DOHH2 (cell line): ENCODE data around the gene FAM149A.

Experiments used
- H3F3A ChIP-seq: fragments of 200-600 bp; sonication (generic), shearing (Covaris generic); 2 replicates; pipeline ENCODE4 v1.6.0; 2016; ENCODE audit warnings: antibody characterized with exemption, mild to moderate bottlenecking; ENCODE audit not compliant: control insufficient read depth, insufficient read depth
- H3K27ac ChIP-seq: fragments of 200-600 bp; sonication (generic); 2 replicates; pipeline ENCODE4 v1.5.1; 2014; ENCODE audit warnings: low read depth, mild to moderate bottlenecking, low read length, moderate library complexity
- H3K27me3 ChIP-seq: fragments of 200-600 bp; sonication (generic); 2 replicates; pipeline ENCODE4 v1.6.1; 2014; ENCODE audit warnings: mild to moderate bottlenecking, low read length, mixed read lengths; ENCODE audit not compliant: control insufficient read depth
- H3K36me3 ChIP-seq: fragments of 200-600 bp; sonication (generic); 2 replicates; pipeline ENCODE4 v1.6.1; 2014; ENCODE audit warnings: mild to moderate bottlenecking, low read length, moderate library complexity, mixed read lengths; ENCODE audit not compliant: control insufficient read depth
- H3K4me1 ChIP-seq: fragments of 200-600 bp; sonication (generic); 2 replicates; pipeline ENCODE4 v1.6.1; 2014; ENCODE audit warnings: mild to moderate bottlenecking, low read length, mixed read lengths; ENCODE audit not compliant: control insufficient read depth
- H3K4me2 ChIP-seq: fragments of 200-600 bp; sonication (generic); 2 replicates; pipeline ENCODE4 v1.6.0; 2014; ENCODE audit warnings: mild to moderate bottlenecking, low read length, moderate library complexity
- H3K4me3 ChIP-seq: fragments of 200-600 bp; sonication (generic); 2 replicates; pipeline ENCODE4 v1.5.1; 2014; ENCODE audit warnings: mild to moderate bottlenecking, low read length, mixed read lengths
- H3K79me2 ChIP-seq: fragments of 200-600 bp; sonication (generic); 2 replicates; pipeline ENCODE4 v1.6.1; 2014; ENCODE audit warnings: mild to moderate bottlenecking, low read length, mixed read lengths; ENCODE audit not compliant: control insufficient read depth
- H3K9me2 ChIP-seq: fragments of 200-600 bp; sonication (generic); replicated peaks from 2 replicates; pipeline ENCODE4 v1.6.1; 2014; ENCODE audit warnings: mild to moderate bottlenecking, low read length, mixed read lengths; ENCODE audit not compliant: control insufficient read depth
- H3K9me3 ChIP-seq: fragments of 200-600 bp; sonication (generic); 2 replicates; pipeline ENCODE4 v1.6.1; 2014; ENCODE audit warnings: antibody characterized with exemption, low read length, mixed read lengths; ENCODE audit not compliant: control insufficient read depth, insufficient read depth
- H4K20me1 ChIP-seq: fragments of 200-600 bp; sonication (generic); 2 replicates; pipeline ENCODE4 v1.6.0; 2014; ENCODE audit warnings: low read depth, mild to moderate bottlenecking, antibody characterized with exemption, low read length, moderate library complexity; ENCODE audit not compliant: control insufficient read depth, insufficient read depth
- EZH2phosphoT487 ChIP-seq: fragments of 200-600 bp; sonication (generic); IDR thresholded peaks from 2 replicates; pipeline ENCODE4 v1.6.1; 2017; ENCODE audit warnings: borderline replicate concordance, mild to moderate bottlenecking, antibody characterized with exemption, low read length, moderate library complexity, mixed read lengths
- TF ChIP-seq, protein P1 (sequence below): fragments of 200-600 bp; sonication (generic); IDR thresholded peaks from one replicate; pipeline ENCODE4 v1.5.1; 2014; ENCODE audit warnings: antibody characterized with exemption, mild to moderate bottlenecking, low read depth, low read length; ENCODE audit not compliant: poor library complexity, severe bottlenecking

Gene FAM149A

DNA sequence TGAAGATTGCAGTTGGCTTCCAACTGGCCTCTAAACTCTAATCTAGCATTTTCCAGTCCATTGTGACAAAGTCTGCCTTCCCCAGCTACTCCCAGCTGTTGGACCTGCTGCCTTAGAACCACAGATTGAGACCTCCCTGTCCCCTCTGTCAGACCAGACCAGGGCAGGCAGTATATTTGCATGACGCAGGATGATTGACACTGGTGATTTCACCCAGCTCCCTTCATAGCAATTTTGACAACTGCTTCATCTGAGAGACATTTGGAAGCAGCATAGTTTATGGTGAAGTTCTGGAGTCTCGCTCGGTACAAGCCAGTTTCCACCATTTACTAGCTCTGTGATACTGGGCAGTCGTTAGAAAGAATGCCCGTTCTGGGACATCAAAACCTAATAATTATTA, 89.3 kb downstream of the FAM149A start:
- no peak for TF ChIP-seq EZH2phosphoT487
- TF ChIP-seq, protein P1, sequence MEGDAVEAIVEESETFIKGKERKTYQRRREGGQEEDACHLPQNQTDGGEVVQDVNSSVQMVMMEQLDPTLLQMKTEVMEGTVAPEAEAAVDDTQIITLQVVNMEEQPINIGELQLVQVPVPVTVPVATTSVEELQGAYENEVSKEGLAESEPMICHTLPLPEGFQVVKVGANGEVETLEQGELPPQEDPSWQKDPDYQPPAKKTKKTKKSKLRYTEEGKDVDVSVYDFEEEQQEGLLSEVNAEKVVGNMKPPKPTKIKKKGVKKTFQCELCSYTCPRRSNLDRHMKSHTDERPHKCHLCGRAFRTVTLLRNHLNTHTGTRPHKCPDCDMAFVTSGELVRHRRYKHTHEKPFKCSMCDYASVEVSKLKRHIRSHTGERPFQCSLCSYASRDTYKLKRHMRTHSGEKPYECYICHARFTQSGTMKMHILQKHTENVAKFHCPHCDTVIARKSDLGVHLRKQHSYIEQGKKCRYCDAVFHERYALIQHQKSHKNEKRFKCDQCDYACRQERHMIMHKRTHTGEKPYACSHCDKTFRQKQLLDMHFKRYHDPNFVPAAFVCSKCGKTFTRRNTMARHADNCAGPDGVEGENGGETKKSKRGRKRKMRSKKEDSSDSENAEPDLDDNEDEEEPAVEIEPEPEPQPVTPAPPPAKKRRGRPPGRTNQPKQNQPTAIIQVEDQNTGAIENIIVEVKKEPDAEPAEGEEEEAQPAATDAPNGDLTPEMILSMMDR = no peak
- peak overlapping the region; percentile 95 for H3K4me2 ChIP-seq
- peaks cover 21% of the 10 kb centered on the region for H3K79me2 ChIP-seq
- H3K27ac ChIP-seq = no peak overlapping the region
- no peaks in the 10 kb centered on the region for H3K27me3 ChIP-seq
- peaks cover 23% of the 10 kb centered on the region for H3K36me3 ChIP-seq
- H3K4me3 ChIP-seq = no peak overlapping the region
- no peaks in the 10 kb centered on the region for H4K20me1 ChIP-seq
- peaks cover 9% of the 10 kb centered on the region; the same call in 1 of the 2 replicates for H3F3A ChIP-seq
- peaks cover 34% of the 10 kb centered on the region for H3K4me1 ChIP-seq
- H3K9me2 ChIP-seq = no peaks in the 10 kb centered on the region
- H3K9me3 ChIP-seq = no peaks in the 10 kb centered on the region

DNA sequence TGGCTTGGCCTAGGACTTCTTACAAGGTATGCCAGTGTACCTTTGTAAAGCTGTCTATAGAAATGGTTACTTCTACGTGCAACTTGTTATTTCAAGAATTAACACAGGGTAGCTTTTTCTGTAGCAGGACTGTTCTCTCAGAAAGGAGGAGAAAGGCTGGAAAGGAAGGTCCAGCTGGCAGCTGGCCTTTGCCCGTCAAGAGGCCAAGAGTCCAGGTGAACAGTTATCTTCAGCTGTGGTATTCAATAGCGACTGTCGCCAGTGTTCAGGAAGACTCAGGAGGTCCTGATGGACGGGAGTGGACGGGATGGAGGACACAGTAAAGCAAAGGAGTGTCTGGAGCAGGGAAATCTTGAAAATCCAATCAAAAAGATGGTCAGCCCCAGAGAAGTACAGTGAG, 91.6 kb downstream of the FAM149A start:
- H4K20me1 ChIP-seq = no peaks in the 10 kb centered on the region
- H3K79me2 ChIP-seq = peaks cover 21% of the 10 kb centered on the region
- H3K4me1 ChIP-seq = peaks cover 21% of the 10 kb centered on the region
- H3K9me2 ChIP-seq = no peaks in the 10 kb centered on the region
- TF ChIP-seq EZH2phosphoT487 = no peak
- TF ChIP-seq, protein P1 = no peak
- H3F3A ChIP-seq = no peaks in the 10 kb centered on the region
- H3K36me3 ChIP-seq = peaks cover 20% of the 10 kb centered on the region
- no peak overlapping the region for H3K4me3 ChIP-seq
- no peak overlapping the region for H3K27ac ChIP-seq
- no peaks in the 10 kb centered on the region for H3K9me3 ChIP-seq
- no peaks in the 10 kb centered on the region for H3K27me3 ChIP-seq
- H3K4me2 ChIP-seq = no peak overlapping the region

DNA sequence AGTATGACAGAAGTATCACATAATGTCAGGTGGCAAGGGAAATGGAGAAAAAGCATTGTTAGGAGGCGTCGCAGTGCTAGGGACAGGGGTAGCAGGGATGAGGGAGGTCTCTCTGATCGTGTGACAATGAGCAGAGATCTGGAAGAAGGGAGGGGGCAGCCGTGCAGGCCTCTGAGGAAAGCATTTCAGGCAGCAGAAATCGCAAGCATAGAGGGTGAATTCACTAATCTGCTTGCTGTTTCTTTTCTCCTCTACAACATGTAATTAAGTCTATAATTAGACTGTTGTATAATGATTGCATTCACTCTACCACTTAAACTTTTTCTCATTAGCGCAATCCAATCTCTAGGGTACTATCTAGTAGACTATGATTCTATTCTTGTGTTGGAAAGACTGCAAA, 96.0 kb downstream of the FAM149A start:
- Histone ChIP-seq H3K4me3 (no peak overlapping the region), H3K4me2 (no peak overlapping the region), H3K36me3 (peaks cover 10% of the 10 kb centered on the region), H4K20me1 (no peaks in the 10 kb centered on the region), H3K9me2 (no peaks in the 10 kb centered on the region), H3K79me2 (no peaks in the 10 kb centered on the region), H3K27me3 (no peaks in the 10 kb centered on the region), H3K9me3 (no peaks in the 10 kb centered on the region), H3K27ac (no peak overlapping the region), H3F3A (peaks cover 15% of the 10 kb centered on the region), H3K4me1 (peaks cover 45% of the 10 kb centered on the region)
- TF ChIP-seq, protein P1 = no peak
- TF ChIP-seq EZH2phosphoT487 = no peak
